Urinary bladder (tissue), 2 donors: ENCODE measurements around the gene ZCCHC14. TPM values are rescaled to one million over a fixed set of nuclear protein-coding genes. Genes with fewer than 3 reads are reported as not detected.

ENCODE experiments used
- polyA plus RNA-seq: library from polyadenylated mRNA; stranded (reverse); fragments of 200-250 nt; gene quantifications from one replicate; pipeline ENCODE4 v1.2.3, GENCODE V29; 2013
- total RNA-seq: library from RNA; depleted of rRNA; stranded (reverse); fragments of >200 nt; gene quantifications from one replicate; pipeline ENCODE4 v1.2.3, GENCODE V29; 2014
- donor health status: healthy.

ZCCHC14 gene
- total and polyA plus RNA-seq, 2 donors, result 16.6 to 36.1 TPM

Other genes with a start within 250 kb of the ZCCHC14 start
- 1.5 TPM for gene C16orf95, start 175.6 kb downstream of the ZCCHC14 start, total RNA-seq
- 2.8 TPM for gene C16orf95, start 175.6 kb downstream of the ZCCHC14 start, polyA plus RNA-seq
- 15.0 TPM for gene FBXO31, start 109.2 kb downstream of the ZCCHC14 start, total RNA-seq
- gene FBXO31, start 109.2 kb downstream of the ZCCHC14 start, polyA plus RNA-seq, result 65.2 TPM
- 27.3 TPM for gene MAP1LC3B, start 100.7 kb downstream of the ZCCHC14 start, total RNA-seq
- 68.9 TPM for gene MAP1LC3B, start 100.7 kb downstream of the ZCCHC14 start, polyA plus RNA-seq
- gene JPH3, start 109.5 kb upstream of the ZCCHC14 start, total RNA-seq, result 0.95 TPM
- 0.53 TPM for gene JPH3, start 109.5 kb upstream of the ZCCHC14 start, polyA plus RNA-seq